CD14-positive monocyte (primary cell): ENCODE data around the gene PTPRO. TPM values are rescaled to one million over a fixed set of nuclear protein-coding genes. Genes with fewer than 3 reads are reported as not detected.

ENCODE experiments used
- DNase-seq, 3 donors: peaks; one replicate each; pipeline ENCODE4 v3.0.0-alpha.2; 2011 to 2022
- H2AFZ ChIP-seq: 2 replicates; pipeline ENCODE4 v1.6.0; 2012; ENCODE audit warnings: mild to moderate bottlenecking, low read depth, low read length, inconsistent platforms; ENCODE audit not compliant: insufficient read depth, poor library complexity, severe bottlenecking
- H3K27ac ChIP-seq, 2 donors: 1 replicate in 1 of 2; 2 replicates in 1 of 2; pipeline ENCODE4 v1.5.1; 2012 to 2013; ENCODE audit warnings: low read length in 2 of 2, control low read depth in 1 of 2, inconsistent platforms in 1 of 2, low read depth in 1 of 2, mild to moderate bottlenecking in 1 of 2
- H3K27me3 ChIP-seq, 2 donors: one replicate each; pipeline versions ENCODE4 v1.6.0 to v1.6.1; 2011 to 2013; ENCODE audit warnings: low read length in 2 of 2; ENCODE audit not compliant: control insufficient read depth in 2 of 2, insufficient read depth in 2 of 2
- H3K36me3 ChIP-seq, 2 donors: replicated peaks in 1 of 2; 1 replicate in 1 of 2; 2 replicates in 1 of 2; pipeline versions ENCODE4 v1.5.1 to v1.6.1; 2012 to 2013; ENCODE audit warnings: low read length in 2 of 2, control low read depth in 1 of 2, inconsistent platforms in 1 of 2, mild to moderate bottlenecking in 1 of 2; ENCODE audit not compliant: insufficient read depth in 2 of 2, control insufficient read depth in 1 of 2
- H3K4me1 ChIP-seq, 2 donors: 1 replicate in 1 of 2; 2 replicates in 1 of 2; pipeline versions ENCODE4 v1.5.1 to v1.6.1; 2012 to 2013; ENCODE audit warnings: low read length in 2 of 2, control low read depth in 1 of 2, inconsistent platforms in 1 of 2, mild to moderate bottlenecking in 1 of 2, moderate library complexity in 1 of 2; ENCODE audit not compliant: insufficient read depth in 2 of 2, control insufficient read depth in 1 of 2
- H3K4me2 ChIP-seq: replicated peaks from 2 replicates; pipeline ENCODE3; 2012; ENCODE audit warnings: low read length, moderate library complexity, mild to moderate bottlenecking; ENCODE audit not compliant: poor library complexity, severe bottlenecking; ENCODE audit errors: extremely low read depth
- H3K4me3 ChIP-seq, 3 experiments: fragments of 200-600 bp in 1 of 3; sonication (generic) in 1 of 3; replicated peaks in 1 of 3; 1 replicate in 2 of 3; 2 replicates in 1 of 3; pipeline ENCODE4 v1.5.1; 2011 to 2013; ENCODE audit warnings: low read length in 3 of 3, mild to moderate bottlenecking in 3 of 3, control low read depth in 2 of 3, low read depth in 2 of 3, inconsistent platforms in 1 of 3, moderate library complexity in 1 of 3
- H3K79me2 ChIP-seq: 2 replicates; pipeline ENCODE4 v1.6.0; 2012; ENCODE audit warnings: mild to moderate bottlenecking, control low read depth, inconsistent platforms, low read length, moderate library complexity; ENCODE audit not compliant: insufficient read depth
- H3K9ac ChIP-seq: 2 replicates; pipeline ENCODE4 v1.6.0; 2017; ENCODE audit warnings: low read length, mild to moderate bottlenecking; ENCODE audit not compliant: insufficient read depth, poor library complexity, severe bottlenecking
- H3K9me3 ChIP-seq, 2 donors: replicated peaks in 1 of 2; 1 replicate in 1 of 2; 2 replicates in 1 of 2; pipeline versions ENCODE4 v1.5.1 to v1.6.1; 2012 to 2013; ENCODE audit warnings: low read length in 2 of 2, control low read depth in 1 of 2; ENCODE audit not compliant: control insufficient read depth in 1 of 2, insufficient read depth in 1 of 2
- H4K20me1 ChIP-seq: 2 replicates; pipeline ENCODE4 v1.6.0; 2012; ENCODE audit warnings: mild to moderate bottlenecking, low read length, control low read depth, moderate library complexity; ENCODE audit not compliant: insufficient read depth
- H3K27ac Mint-ChIP-seq, 7 donors: one replicate each; pipeline ENCODE4 v1.8.0; 2020; ENCODE audit warnings: mild to moderate bottlenecking in 7 of 7, mixed read lengths in 7 of 7, moderate library complexity in 6 of 7, inconsistent platforms in 2 of 7
- H3K27me3 Mint-ChIP-seq, 3 donors: one replicate each; pipeline ENCODE4 v1.8.0; 2021 to 2022; ENCODE audit warnings: low read depth in 3 of 3, mild to moderate bottlenecking in 3 of 3, mixed read lengths in 3 of 3, moderate library complexity in 3 of 3, inconsistent platforms in 1 of 3
- H3K36me3 Mint-ChIP-seq, 2 donors: one replicate each; pipeline ENCODE4 v1.8.0; 2020; ENCODE audit warnings: mixed read lengths in 2 of 2, inconsistent platforms in 1 of 2, mild to moderate bottlenecking in 1 of 2
- H3K4me1 Mint-ChIP-seq: one replicate; pipeline ENCODE4 v1.8.0; 2020; ENCODE audit warnings: mild to moderate bottlenecking, mixed read lengths
- H3K4me3 Mint-ChIP-seq, 2 donors: one replicate each; pipeline ENCODE4 v1.8.0; 2020; ENCODE audit warnings: mild to moderate bottlenecking in 2 of 2, mixed read lengths in 2 of 2, moderate library complexity in 1 of 2
- H3K9me3 Mint-ChIP-seq, 7 donors: one replicate each; pipeline ENCODE4 v1.8.0; 2020 to 2022; ENCODE audit warnings: mixed read lengths in 7 of 7, mild to moderate bottlenecking in 6 of 7, moderate library complexity in 6 of 7, inconsistent platforms in 2 of 7
- WGBS: methylation state at CpG from one replicate; pipeline ENCODE4 v1.1.5; 2013; ENCODE audit warnings: missing lambda C conversion rate; ENCODE audit not compliant: insufficient coverage; 5-methylcytosine and 5-hydroxymethylcytosine counted together
- intact Hi-C, 2 donors: fragments of 100-400 bp; cut with micrococcal nuclease; formaldehyde crosslinking; loops; one replicate each; pipeline versions ENCODE4 v1.15.0 to v1.15.1; 2023
- polyA plus RNA-seq, 3 donors: library from polyadenylated mRNA; depleted of rRNA in 1 of 3; unstranded in 2 of 3; stranded (reverse) in 1 of 3; fragments of 300-500 nt in 2 of 3; fragments of >200 nt in 1 of 3; fragmentation: Illumina TruSeq in 2 of 3; gene quantifications; 1 replicate in 2 of 3; 2 replicates in 1 of 3; pipeline ENCODE4 v1.2.3, GENCODE V29; 2012 to 2021
- TF ChIP-seq, protein P1 (sequence below): fragments of 200-600 bp; IDR thresholded peaks from one replicate; pipeline ENCODE4 v1.8.0; 2022; ENCODE audit warnings: antibody characterized with exemption, mild to moderate bottlenecking

PTPRO gene
- polyA plus RNA-seq, 3 donors = 3.1 to 12.0 (median 4.7) TPM

DNA sequence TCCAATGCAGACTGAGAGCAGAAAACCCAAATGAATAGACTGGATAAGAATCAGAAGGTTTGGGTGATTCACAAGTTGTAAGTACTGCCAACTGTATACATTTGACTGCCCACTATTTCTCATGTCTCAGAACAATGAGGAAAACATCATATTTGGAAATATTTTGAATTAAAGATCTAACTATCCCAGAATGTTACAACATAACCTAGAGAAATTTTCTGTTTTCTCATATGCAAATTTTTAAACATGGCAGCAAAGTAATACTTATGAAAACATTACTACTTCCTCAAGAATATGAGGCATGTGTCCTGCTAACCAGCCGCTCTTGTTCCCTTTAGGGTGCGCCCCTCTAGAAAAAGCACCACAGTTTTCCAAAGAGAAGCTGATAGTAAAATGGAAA is 179.9 kb downstream of the PTPRO start:
- H3K27me3 Mint-ChIP-seq = peaks cover 0 to 11% (median 3%) of the 10 kb centered on the region in 3 donors
- intact Hi-C loops = no loop called here
- H3K9me3 Mint-ChIP-seq = peaks cover 0 to 2% (median 0%) of the 10 kb centered on the region in 7 donors
- TF ChIP-seq, protein P1, sequence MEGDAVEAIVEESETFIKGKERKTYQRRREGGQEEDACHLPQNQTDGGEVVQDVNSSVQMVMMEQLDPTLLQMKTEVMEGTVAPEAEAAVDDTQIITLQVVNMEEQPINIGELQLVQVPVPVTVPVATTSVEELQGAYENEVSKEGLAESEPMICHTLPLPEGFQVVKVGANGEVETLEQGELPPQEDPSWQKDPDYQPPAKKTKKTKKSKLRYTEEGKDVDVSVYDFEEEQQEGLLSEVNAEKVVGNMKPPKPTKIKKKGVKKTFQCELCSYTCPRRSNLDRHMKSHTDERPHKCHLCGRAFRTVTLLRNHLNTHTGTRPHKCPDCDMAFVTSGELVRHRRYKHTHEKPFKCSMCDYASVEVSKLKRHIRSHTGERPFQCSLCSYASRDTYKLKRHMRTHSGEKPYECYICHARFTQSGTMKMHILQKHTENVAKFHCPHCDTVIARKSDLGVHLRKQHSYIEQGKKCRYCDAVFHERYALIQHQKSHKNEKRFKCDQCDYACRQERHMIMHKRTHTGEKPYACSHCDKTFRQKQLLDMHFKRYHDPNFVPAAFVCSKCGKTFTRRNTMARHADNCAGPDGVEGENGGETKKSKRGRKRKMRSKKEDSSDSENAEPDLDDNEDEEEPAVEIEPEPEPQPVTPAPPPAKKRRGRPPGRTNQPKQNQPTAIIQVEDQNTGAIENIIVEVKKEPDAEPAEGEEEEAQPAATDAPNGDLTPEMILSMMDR = no peak
- no peaks in the 10 kb centered on the region for H4K20me1 ChIP-seq
- no peak for DNase-seq
- WGBS = no CpG with 5 or more reads among the region's 2 CpGs
- H3K9me3 ChIP-seq = no peaks in the 10 kb centered on the region
- no peak overlapping the region for H3K4me2 ChIP-seq
- H3K4me3 Mint-ChIP-seq = no peak overlapping the region
- H3K27ac ChIP-seq = no peak overlapping the region
- H3K27ac Mint-ChIP-seq = no peak overlapping the region
- H3K4me1 Mint-ChIP-seq = peaks cover 9% of the 10 kb centered on the region
- H3K27me3 ChIP-seq = peaks cover 0 to 2% of the 10 kb centered on the region in 2 donors
- H3K9ac ChIP-seq = no peak overlapping the region
- H3K79me2 ChIP-seq = no peaks in the 10 kb centered on the region
- no peaks in the 10 kb centered on the region for H3K36me3 Mint-ChIP-seq
- no peak overlapping the region for H3K4me3 ChIP-seq
- no peak overlapping the region for H2AFZ ChIP-seq
- peaks cover 0 to 9% of the 10 kb centered on the region in 2 donors for H3K4me1 ChIP-seq
- no peaks in the 10 kb centered on the region for H3K36me3 ChIP-seq

DNA sequence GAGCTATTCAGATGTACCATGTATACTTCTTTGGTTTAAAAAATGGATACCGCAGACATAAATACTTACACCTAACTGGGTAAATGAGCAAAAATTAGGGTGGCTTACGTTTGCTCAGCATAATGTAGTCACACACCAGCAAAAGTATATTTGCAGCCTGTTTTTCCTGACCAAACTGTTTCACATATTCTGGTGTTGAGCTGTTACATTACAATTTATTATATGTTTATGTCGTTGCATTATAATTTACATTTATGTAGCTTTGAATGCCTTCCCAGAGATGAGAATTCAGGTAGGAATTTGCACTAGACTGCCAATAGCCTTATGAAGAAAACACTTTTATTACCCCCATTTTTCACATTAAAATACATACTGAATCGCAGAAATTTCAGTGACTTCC is 183.3 kb downstream of the PTPRO start:
- H3K4me1 Mint-ChIP-seq = no peaks in the 10 kb centered on the region
- Histone ChIP-seq H3K27me3 (peaks cover 0 to 2% of the 10 kb centered on the region in 2 donors), H3K9ac (no peak overlapping the region), H3K79me2 (no peaks in the 10 kb centered on the region), H4K20me1 (no peaks in the 10 kb centered on the region), H3K9me3 (no peaks in the 10 kb centered on the region), H3K4me3 (no peak overlapping the region), H3K4me2 (no peak overlapping the region), H2AFZ (no peak overlapping the region), H3K27ac (no peak overlapping the region), H3K36me3 (no peaks in the 10 kb centered on the region), H3K4me1 (no peaks in the 10 kb centered on the region)
- peaks cover 0 to 2% (median 0%) of the 10 kb centered on the region in 7 donors for H3K9me3 Mint-ChIP-seq
- peaks cover 0 to 8% (median 7%) of the 10 kb centered on the region in 3 donors for H3K27me3 Mint-ChIP-seq
- no CpG with 5 or more reads among the region's 4 CpGs for WGBS
- no peak overlapping the region for H3K4me3 Mint-ChIP-seq
- TF ChIP-seq, protein P1 = no peak
- DNase-seq = no peak
- intact Hi-C loops = no loop called here
- H3K27ac Mint-ChIP-seq = no peak overlapping the region
- H3K36me3 Mint-ChIP-seq = no peaks in the 10 kb centered on the region
